DMS79 treated with DMSO at 0.1 percent for 48 hours (cell line): ENCODE results near the gene IFITM1.
"Not testable (repeated sequence)": the region's sequence is repeated elsewhere in the genome, so short reads cannot be mapped to it uniquely, and the experiment has no call there.

Experiments used
- DNase-seq: peaks from one replicate; lab custom pipeline; 2025; lab: John Stamatoyannopoulos, UW

The IFITM1 gene

GRCh38 chr11:293852-294661, 19.8 kb upstream of the IFITM1 start:
- no peak for DNase-seq

- DNase-seq: no peak
Measured at GRCh38 chr11:294780-295179, 19.1 kb upstream of the IFITM1 start.

- no peak for DNase-seq
Measured at GRCh38 chr11:295351-296170, 18.3 kb upstream of the IFITM1 start.

GRCh38 chr11:296171-297050, 17.4 kb upstream of the IFITM1 start:
- no peak for DNase-seq

- DNase-seq: no peak
Measured at GRCh38 chr11:297051-297585, 16.7 kb upstream of the IFITM1 start.

GRCh38 chr11:297586-298405, 16.0 kb upstream of the IFITM1 start:
- DNase-seq: no peak

- DNase-seq: no peak
Measured at GRCh38 chr11:298406-299065, 15.3 kb upstream of the IFITM1 start.

- no peak for DNase-seq
Measured at GRCh38 chr11:299081-299891, 14.6 kb upstream of the IFITM1 start, which contains the start of gene IFITM5. Gene IFITM5, minus strand, starts transcription at chr11:299526. Its CDS starts 36 bp downstream, at chr11:299490.

- no peak for DNase-seq
Measured at GRCh38 chr11:299951-300735, 13.7 kb upstream of the IFITM1 start.

- DNase-seq: no peak
Measured at GRCh38 chr11:303363-303762, 10.5 kb upstream of the IFITM1 start.

- no peak for DNase-seq
Measured at GRCh38 chr11:304061-304506, 9.8 kb upstream of the IFITM1 start.

GRCh38 chr11:304915-305843, 8.7 kb upstream of the IFITM1 start:
- DNase-seq: no peak

GRCh38 chr11:305844-306211, 8.0 kb upstream of the IFITM1 start:
- no peak for DNase-seq

GRCh38 chr11:306645-307371, 7.0 kb upstream of the IFITM1 start:
- DNase-seq: no peak

GRCh38 chr11:307766-308708, 5.8 kb upstream of the IFITM1 start, which contains the start of gene IFITM2:
Gene IFITM2, plus strand, starts transcription at chr11:307816. Its CDS starts 377 bp downstream, at chr11:308193.
- not testable (repeated sequence) for DNase-seq
